Ureter (tissue), 1 donor: ENCODE data around the gene FKBP1C. TPM values are rescaled to one million over a fixed set of nuclear protein-coding genes. Genes with fewer than 3 reads are reported as not detected.
"Not testable (repeated sequence)": the region's sequence is repeated elsewhere in the genome, so short reads cannot be mapped to it uniquely, and the experiment has no call there.

ENCODE experiments used
- DNase-seq: peaks from one replicate; pipeline ENCODE4 v3.0.0-alpha.2; 2020; ENCODE audit warnings: low spot score
- total RNA-seq: library from RNA; stranded (reverse); gene quantifications from one replicate; pipeline ENCODE4 v1.2.4, GENCODE V29; 2023
- donor health status: DM: yes; HTN: yes; CAD: no.

The FKBP1C gene
- not detected for total RNA-seq

DNA sequence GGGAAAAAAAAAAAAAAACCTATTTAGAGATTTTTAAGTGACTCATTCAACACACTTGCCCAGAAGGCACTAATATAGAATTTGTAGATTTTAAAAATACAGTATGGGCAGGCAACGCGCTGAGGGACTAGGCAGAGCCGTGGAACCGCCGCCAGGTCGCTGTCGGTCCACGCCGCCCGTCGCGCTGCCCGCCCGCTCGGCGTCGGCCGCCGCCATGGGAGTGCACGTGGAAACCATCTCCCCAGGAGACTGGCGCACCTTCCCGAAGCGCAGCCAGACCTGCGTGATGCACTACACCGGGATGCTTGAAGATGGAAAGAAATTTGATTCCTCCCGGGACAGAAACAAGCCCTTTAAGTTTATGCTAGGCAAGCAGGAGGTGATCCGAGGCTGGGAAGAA is at the start of gene FKBP1C:
Gene FKBP1C (plus strand): TSS at position 127 of the 400 bp plus-strand sequence.
- DNase-seq = not testable (repeated sequence)

DNA sequence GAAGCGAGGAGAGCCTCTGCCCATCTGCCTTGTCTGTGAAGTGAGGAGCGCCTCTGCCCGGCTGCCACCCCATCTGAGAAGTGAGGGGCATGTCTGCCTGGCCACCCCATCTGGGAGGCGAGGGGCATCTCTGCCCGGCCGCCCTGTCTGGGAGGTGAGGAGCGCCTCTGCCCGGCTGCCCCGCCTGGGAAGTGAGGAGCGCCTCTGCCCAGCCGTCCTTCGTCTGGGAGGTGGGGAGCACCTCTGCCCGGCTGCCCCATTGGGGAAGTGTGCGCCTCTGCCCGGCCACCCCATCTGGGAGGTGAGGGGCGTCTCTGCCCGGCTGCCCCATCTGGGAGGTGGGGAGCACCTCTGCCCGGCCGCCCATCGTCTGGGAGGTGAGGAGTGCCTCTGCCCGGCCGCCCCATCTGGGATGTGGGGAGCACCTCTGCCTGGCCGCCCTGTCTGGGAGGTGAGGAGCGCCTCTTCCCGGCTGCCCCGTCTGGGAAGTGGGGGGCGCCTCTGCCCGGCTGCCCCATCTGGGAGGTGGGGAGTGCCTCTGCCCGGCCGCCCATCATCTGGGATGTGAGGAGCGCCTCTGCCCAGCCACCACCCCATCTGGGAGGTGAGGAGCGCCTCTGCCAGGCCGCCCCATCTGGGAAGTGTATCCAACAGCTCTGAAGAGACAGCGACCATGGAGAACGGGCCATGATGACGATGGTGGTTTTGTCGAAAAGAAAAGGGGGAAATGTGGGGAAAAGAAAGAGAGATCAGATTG is 47.0 kb upstream of the FKBP1C start:
- DNase-seq = not testable (repeated sequence)

DNA sequence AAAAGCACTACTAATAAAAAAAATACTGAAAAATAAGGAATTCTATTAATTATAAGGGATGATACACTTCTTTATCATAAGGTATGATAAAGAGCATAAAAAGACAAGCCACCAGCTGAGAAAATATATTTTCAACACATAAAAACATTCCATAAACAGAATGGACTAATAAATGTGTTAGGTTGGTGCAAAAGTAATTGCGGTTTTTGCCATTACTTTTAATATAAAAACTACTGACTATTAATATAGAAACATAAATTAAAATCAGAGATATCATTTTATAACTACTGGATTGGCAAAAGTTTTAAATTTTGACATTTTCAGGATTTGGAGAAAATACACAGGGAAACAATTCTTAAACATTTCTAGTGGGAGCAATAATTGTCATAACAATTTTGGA is 37.1 kb upstream of the FKBP1C start:
- DNase-seq = no peak

DNA sequence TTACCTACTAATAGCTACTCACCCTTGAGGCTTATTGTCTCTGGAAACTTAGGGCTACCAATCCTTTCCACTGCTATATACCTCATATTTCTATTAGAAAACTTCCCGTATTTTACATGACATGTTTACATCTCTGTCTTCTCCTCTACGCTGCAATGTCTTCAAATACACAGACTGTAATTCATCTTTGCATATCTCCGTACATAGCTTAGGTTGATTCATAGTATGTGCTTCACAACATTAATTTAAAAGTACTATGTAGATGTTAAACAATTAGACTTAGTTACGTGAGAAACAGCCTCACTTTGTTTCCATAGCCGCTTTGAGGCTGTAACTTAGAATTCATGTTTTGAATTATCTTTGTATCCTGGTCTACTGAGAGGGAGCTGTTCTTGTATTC is 35.1 kb upstream of the FKBP1C start:
- no peak for DNase-seq

DNA sequence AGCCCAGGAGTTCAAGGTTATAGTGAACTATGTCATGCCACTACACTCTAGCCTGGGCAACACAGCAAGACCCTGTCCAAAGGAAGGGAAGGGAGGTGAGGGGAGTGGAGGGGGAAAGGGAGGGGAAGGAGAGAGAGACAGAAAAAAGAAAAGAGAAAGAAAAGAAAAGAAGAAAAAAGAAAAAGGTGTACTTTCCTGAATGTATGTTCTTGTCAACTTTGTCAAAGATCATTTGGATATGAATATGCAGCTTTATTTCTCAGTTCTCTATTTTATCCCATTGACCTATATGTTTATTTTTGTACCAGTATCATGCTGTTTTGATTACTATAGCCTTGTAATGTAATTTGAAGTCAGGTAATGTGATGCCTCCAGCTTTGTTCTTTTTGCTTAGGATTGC is 30.9 kb upstream of the FKBP1C start:
- no peak for DNase-seq

DNA sequence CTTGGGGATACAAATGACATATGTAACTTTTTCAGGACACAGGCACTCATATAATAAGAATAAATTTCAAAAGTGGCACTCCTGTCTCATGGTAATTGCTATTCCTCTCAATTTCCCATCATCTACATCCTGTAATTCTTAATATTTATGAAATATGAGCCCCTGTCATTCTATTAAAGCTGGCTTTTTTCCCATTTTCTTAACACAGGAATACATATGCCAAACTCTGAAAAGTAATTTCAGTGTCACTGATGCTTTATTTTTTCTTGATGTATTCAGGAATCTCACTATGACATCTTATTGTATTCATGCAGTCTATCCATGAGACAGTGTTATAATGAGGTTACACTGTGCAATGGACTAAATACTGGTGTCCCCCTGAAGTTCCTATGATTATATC is 24.3 kb upstream of the FKBP1C start:
- no peak for DNase-seq

DNA sequence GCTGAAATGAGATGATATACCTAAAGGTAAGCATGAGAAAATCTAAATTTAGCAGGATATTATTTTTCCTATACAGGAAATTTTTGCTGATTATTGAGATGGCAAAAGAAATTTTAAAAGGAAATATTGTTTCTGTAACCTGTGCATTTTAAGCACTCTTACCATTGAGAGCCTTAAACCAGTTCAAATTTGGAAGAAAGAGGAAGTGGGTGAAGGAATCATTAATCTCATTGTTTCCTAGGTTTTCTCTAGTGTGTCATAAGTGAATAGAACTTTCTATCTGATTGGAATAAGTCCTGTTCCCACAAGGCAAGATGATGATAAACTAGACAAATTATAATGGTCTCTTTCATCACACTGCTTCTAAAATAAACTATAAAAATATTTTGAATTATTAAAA is 22.4 kb upstream of the FKBP1C start:
- DNase-seq = no peak

DNA sequence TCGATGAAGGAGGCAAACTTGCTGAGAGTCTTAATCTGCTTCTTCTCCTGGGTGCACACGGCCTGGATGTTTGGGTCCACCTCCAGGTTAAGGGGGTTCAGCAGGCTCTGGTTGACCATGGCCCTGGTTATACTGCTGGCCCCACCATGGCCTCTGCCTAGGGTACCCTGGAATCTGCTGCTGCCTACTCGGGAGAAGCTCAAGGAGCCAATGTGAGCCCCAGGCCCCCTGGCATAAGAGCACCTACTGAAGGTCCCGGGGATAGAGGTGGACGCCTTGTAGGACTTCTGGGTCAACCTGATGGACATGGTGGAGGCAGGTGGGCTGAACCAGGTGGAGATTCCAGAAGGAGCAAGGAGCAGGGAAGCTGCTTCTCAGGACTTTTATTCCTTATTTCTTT is 17.9 kb upstream of the FKBP1C start:
- no peak for DNase-seq

DNA sequence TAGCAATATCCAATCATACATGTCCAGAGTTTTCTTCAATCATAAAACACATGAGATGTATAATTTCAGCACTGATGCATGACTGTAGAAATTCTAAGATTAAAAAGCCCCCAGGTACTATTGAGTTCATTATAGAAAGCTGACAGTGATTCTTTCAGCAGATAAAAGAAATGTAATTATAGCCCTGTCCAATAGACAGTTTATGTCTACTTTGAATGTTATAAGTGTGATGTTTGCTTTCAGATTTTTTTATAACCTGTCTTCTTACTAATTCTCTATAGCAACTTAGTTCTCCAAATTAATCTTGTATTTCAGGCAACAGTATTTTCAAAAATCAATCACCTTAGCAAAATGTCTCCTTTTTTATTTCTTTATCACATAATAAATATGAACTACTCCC is 13.5 kb upstream of the FKBP1C start:
- DNase-seq = no peak

DNA sequence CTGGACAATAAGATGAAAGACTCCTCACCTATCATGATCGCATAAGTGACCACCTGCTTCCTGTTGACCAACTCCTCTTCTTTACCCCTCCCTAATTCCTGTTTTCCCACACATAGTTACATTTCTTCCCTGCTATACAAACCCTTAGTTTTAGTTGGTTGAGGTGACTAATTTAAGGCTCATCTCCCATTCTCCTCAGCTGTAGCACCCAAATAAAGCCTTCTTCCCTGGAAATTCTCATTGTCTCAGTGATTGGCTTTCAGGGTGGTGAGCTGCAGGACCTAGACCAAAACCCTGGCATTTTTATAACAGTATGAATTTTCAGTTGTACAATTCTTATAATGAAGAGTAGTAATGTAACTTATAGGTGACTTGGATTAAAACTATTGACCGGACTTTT is 2.1 kb downstream of the FKBP1C start:
- DNase-seq = no peak

DNA sequence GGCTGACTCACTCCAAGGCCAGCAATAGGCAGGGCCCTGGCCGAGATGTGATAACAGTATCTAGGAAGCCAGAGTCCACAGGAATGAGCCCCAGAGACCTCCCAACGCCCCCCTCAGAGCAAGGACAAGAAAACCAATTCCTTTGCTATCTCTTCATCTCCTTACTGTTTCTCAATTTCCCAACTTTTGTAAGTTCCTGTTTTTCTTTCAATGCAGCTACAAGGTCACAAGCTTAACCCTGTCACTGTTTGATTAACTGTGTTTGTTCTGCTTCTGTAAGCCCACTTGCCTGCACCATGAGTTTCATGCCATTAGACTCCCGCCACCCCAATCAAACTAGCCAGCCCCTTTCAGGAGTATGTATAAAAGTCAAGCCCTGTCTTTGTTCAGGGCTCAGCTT is 3.5 kb downstream of the FKBP1C start:
- DNase-seq = no peak

DNA sequence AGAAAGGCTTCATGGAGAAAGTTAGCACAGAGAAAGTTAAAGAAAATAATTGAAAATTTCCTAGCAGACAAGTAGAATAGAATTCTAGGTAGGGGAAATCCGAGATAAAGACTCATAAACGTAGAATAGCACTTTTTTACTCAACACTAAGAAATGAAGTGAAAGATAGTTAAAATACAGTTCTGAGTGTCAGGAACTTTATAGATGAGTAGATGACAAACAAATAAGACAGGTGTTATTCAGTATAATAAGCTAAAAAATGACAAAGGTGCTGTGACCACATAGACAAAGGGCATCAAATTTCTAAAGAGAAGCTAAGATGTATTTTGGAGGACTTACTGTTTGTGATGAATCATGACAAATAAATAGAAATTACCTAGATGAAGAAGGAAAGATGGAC is 12.9 kb downstream of the FKBP1C start:
- DNase-seq = no peak

DNA sequence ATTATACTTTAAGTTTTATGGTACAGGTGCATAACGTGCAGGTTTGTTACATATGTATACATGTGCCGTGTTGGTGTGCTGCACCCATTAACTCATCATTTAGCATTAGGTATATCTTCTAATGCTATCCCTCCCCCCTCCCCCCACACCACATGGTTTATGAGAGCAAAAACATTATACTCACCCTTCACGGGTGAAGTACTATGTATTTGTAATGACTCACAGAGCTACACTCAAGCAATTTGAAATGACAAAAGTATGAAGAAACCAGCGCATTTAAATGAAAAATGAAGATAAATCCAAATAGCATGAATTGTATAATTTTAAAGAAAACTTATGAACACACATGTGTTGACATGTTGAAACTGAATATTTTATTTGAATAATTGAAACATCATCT is 14.7 kb downstream of the FKBP1C start:
- not testable (repeated sequence) for DNase-seq

DNA sequence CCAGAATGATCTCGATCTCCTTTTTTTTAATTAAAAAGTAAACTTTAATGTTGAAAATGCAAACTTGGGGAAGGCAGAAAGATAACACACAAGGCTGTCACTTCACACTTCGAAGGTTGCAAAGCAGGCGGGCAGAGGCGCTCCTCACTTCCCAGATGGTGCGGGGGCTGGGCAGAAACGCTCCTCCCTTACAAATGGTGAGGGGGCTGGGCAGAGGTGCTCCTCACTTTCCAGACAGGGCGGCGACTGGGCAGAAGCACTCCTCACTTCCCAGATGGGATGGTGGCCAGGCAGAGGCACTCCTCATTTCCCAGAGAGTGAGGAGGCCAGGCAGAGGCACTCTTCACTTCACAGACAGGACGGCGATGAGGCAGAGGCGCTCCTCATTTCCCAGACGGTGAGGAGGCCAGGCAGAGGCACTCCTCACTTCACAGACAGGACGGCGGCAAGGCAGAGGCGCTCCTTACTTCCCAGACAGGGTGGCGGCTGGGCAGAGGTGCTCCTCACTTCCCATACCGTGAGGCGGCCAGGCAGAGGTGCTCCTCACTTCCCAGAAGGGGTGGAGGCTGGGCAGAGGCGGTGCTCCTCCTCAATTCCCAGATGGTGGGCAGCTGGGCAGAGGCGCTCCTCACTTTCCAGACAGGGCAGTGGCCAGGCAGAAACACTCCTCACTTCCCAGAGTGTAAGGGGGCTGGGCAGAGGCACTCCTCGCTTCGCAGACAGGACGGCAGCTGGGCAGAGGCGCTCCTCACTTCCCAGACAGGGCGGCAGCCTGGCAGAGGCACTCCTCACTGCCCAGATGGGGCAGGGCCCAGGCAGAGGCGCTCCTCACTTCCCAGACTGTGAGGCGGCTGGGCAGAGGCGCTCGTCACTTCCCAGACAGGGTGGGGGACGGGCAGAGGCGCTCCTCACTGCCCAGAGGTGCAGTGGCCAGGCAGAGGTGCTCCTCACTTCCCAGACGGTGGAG is 16.9 kb downstream of the FKBP1C start:
- not testable (repeated sequence) for DNase-seq

DNA sequence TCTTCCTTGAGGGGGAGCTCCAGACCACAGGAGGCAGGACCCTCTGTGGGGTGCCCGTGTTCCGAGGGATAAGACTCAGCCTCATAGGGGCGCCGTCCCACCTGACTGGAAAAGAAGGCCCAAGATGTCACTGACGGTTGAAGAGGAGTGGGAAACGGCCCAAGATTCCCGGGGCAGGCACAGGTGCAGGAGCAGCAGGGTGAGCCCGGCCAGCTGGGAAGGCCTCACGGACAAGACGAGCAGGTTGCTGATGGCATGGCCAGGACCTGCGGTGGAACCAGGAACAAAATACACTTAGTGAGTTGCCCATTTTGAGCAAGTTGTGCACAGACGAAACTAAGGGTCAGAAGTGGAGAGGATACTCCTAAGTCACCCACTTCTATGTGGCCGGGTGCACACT is 18.8 kb downstream of the FKBP1C start:
- not testable (repeated sequence) for DNase-seq

DNA sequence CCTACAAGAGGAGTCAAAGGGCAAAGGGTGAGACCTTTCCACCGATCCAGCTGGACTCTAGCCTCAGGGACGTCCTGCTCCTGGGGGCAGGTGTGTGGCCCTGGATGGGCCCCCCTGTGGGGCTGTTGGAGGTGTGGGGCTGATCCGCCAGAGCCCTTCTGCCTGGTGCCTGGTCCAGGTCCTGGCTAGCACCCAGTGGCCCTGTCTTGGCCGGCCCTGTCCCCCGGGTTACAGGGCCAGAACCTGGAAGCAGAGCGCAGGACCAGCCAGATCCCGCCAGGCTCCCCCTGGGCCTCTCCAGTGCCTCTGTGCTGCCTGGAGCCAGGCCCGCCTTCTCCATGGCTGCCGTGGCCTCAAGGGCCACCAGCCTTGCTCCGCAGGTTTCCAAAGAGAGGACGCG is 19.2 kb downstream of the FKBP1C start:
- not testable (repeated sequence) for DNase-seq

DNA sequence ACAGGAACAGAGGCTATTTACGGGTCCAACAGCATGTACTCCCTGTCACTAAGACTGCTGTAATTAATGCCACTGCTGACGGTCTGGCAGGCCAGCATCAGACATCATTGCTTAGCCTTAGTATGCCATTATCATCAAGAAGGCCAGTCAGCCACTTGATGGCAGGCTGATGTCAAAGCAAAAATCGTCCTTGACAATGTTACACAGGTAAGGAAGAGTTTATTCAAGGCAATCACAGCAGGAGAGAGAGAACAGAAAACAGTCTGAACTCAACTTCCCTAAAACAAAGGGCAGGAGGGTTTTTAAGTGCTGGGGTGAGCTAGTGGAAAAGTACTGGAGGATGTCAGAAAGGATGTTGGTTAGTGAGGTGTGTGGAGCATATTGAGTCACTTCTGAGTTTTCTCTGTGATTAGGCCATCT is 25.1 kb downstream of the FKBP1C start:
- DNase-seq = no peak

DNA sequence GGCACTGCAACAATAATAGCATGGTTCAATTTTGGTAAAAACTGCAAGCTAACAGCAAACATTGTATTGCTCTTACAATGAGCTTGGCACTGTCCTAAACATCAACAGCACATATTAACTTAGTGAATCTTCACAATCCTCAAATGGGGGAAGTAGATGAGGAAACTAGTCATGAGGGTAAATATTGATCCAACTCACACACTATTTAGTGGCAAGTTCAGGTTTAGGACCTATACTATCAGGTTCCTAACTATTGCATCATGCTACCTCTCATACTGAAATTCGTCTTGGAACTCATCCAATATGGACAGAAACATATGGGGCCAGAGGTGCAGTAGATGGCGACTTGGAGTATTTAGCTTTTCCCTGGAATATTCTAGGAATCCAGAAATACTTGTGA is 34.2 kb downstream of the FKBP1C start:
- DNase-seq = no peak

DNA sequence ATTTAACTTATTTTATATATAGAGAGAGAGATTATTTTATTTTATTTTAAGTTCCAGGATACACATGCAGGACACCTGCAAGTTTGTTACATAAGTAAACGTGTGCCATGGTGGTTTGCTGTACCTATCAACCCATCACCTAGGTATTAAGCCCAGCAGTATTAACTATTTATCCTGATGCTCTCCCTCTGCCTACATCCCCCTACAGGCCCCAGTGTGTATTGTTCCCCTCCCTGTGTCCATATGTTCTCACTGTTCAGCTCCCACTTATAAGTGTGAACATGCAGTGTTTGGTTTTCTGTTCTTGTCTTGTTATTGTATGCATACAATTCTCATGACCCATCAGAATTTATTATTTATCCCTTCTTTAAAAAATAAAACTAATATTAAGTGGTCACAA is 34.6 kb downstream of the FKBP1C start:
- DNase-seq = no peak

DNA sequence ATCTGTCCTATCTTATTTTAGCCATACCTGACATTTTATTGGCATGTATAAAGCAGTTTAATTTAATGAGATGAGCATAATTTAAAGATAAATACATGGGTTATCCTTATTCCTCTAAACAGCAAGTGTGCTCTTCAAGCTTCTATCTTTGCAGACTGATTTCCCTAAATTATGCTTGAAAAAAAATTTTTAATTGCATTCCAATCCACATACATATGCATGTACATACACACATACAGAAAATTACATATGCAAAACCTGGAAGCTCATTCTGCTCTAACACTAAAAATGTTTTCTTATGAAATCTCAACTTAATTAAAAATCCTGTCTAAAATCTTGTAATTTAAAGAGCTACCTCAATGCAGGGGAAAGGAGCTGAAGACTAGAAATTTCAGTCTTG is 35.3 kb downstream of the FKBP1C start:
- DNase-seq = no peak

DNA sequence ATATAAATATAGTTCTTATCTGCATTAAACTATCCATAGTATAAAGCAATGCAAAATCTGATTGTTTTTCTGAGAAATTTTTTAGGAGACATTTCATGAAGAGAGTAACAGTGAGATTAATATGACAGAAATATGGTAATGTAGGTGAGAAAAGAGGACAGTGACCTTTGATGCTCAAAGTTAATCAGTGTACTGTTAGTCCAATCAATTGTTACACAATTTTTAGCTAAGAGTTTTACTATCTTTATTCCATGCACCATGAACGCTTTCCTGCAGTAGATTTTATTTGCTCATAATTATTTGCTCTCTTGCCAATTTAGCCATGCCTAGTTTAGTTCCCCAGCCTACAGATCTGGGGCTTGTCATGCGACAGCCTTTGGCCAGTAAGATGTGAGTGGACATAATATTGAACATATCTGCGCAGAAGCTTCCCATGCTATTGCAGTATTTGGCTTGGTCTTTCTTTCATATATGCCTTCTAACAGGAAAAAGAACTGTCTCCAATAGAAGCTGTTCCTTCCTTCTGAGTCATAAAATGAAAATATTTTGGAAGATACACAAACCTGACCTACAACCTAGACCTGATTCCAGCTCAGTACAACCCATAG is 38.7 kb downstream of the FKBP1C start:
- DNase-seq = no peak

DNA sequence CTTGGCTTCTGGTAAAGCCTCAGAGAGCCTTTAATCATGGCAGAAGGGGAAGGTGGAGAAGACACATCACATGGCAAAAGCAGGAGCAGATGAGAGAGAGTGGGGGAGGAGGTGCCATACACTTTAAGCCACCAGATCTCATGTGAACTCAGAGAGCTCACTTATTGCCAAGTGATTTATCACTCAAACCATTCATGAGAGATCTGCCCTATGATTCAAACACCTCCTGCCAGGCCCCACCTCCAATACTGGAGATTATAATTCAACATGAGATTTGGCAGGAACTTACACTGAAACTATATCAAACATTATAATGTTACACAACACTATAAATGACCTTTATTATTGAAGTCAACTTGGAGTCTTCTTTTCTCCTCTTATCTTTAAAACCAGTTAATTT is 47.9 kb downstream of the FKBP1C start:
- no peak for DNase-seq

DNA sequence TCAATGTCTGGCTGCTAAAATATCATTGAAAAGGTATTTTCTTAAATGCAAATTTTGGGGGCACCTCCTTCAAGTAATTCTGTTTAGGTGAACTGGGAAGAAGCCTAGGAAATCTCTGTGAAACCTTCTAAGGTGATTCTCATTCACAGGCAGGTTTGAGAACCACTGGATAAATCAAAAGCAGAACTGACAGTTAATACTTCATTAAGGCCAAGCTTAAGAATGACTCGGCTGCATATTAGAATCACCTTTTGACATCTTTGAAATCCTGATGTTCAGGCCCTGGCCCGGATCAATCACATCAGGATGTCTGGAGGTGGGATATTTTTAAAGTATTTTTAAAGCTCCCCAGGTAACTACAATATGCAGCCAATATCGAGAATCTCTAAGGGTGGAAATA is 50.6 kb downstream of the FKBP1C start:
- no peak for DNase-seq
